GM21381 (cell line): ENCODE measurements around the gene PSMG2.

Experiments
- ATAC-seq: cut with Tn5 transposase; IDR thresholded peaks from one replicate; pipeline ENCODE4 v1.9.1; 2021; ENCODE audit warnings: mild to moderate bottlenecking, moderate library complexity; ENCODE audit not compliant: unreplicated experiment

PSMG2 gene

GRCh38 chr18:12702221-12703095 lies at the start of gene PSMG2, which contains the start of gene CEP76:
TSS of gene PSMG2 (plus strand) at chr18:12703042. CDS start at chr18:12703108, 66 bp downstream.
TSS of gene CEP76 (minus strand) at chr18:12702723. CDS start at chr18:12702548, 175 bp downstream.
- ATAC-seq = peak; percentile 83

- ATAC-seq = no peak
Measured at GRCh38 chr18:12654971-12655370, 47.9 kb upstream of the PSMG2 start.

GRCh38 chr18:12656605-12656937 lies 46.3 kb upstream of the PSMG2 start:
- no peak for ATAC-seq

GRCh38 chr18:12656938-12657683 lies 45.7 kb upstream of the PSMG2 start:
- ATAC-seq = peak; percentile 37

- peak; percentile 68 for ATAC-seq
Measured at GRCh38 chr18:12657684-12658425, 45.0 kb upstream of the PSMG2 start, which contains the start of gene SPIRE1. TSS of gene SPIRE1 (minus strand) at chr18:12658107. CDS start at chr18:12657866, 241 bp downstream.

GRCh38 chr18:12658426-12659138 lies 44.3 kb upstream of the PSMG2 start:
- peak; percentile 17 for ATAC-seq

- no peak for ATAC-seq
Measured at GRCh38 chr18:12659904-12660605, 42.8 kb upstream of the PSMG2 start.

- ATAC-seq = no peak
Measured at GRCh38 chr18:12668041-12668440, 34.8 kb upstream of the PSMG2 start.

- no peak for ATAC-seq
Measured at GRCh38 chr18:12679183-12679786, 23.6 kb upstream of the PSMG2 start.

GRCh38 chr18:12686100-12686499 lies 16.7 kb upstream of the PSMG2 start:
- ATAC-seq = no peak

- ATAC-seq = no peak
Measured at GRCh38 chr18:12689256-12689850, 13.5 kb upstream of the PSMG2 start.

GRCh38 chr18:12692206-12692605 lies 10.6 kb upstream of the PSMG2 start:
- no peak for ATAC-seq

GRCh38 chr18:12694032-12694431 lies 8.8 kb upstream of the PSMG2 start:
- ATAC-seq = no peak

GRCh38 chr18:12699747-12700146 lies 3.1 kb upstream of the PSMG2 start:
- no peak for ATAC-seq

GRCh38 chr18:12701161-12701560 lies 1.7 kb upstream of the PSMG2 start:
- no peak for ATAC-seq

GRCh38 chr18:12703096-12703567 lies 290 bp downstream of the PSMG2 start:
- ATAC-seq = no peak

GRCh38 chr18:12703664-12704063 lies 822 bp downstream of the PSMG2 start:
- no peak for ATAC-seq

- no peak for ATAC-seq
Measured at GRCh38 chr18:12711446-12711845, 8.6 kb downstream of the PSMG2 start.
